SKM-1 treated with dmso at 0.1 percent for 144 hours (cell line): ENCODE results near the gene TESK2.

Source experiments
- DNase-seq: peaks from one replicate; lab custom pipeline; 2025; ENCODE audit not compliant: unreplicated experiment; lab: John Stamatoyannopoulos, UW

The TESK2 gene

DNA sequence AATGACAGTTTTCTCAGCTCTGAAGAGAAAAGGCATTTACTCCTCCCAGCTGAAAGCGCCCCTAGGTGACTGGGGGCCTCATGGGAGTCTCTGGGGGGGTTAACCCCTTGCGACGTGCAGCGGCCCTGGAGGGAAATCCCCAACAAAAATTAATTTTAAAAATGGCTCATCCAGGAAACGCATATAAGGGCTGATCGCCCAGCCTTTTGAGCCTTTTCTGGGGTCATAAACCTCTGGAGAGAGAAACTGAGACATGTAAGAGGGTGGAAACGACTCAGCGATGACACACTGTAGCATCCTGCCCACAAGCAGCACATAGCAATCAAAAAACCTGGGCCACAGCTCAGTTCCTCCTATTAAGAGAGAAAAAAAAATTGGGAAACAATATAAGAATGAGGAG lies 184.6 kb downstream of the TESK2 start:
- DNase-seq: no peak

DNA sequence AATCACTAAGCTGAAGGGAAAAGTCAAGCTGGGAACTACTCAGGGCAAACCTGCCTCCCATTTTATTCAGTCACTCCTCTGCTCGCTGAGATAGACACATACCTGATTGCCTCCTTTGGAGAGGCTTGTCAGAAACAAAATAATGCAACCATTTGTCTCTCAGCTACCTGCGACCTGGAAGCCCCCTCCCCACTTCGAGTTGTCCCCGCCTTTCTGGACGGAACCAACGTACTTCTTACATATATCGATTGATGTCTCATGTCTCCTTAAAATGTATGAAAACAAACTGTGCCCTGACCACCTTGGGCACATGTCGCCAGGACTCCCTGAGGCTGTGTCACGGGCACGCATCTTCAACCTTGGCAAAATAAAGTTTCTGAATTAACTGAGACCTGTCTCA lies 185.7 kb downstream of the TESK2 start:
- no peak for DNase-seq

DNA sequence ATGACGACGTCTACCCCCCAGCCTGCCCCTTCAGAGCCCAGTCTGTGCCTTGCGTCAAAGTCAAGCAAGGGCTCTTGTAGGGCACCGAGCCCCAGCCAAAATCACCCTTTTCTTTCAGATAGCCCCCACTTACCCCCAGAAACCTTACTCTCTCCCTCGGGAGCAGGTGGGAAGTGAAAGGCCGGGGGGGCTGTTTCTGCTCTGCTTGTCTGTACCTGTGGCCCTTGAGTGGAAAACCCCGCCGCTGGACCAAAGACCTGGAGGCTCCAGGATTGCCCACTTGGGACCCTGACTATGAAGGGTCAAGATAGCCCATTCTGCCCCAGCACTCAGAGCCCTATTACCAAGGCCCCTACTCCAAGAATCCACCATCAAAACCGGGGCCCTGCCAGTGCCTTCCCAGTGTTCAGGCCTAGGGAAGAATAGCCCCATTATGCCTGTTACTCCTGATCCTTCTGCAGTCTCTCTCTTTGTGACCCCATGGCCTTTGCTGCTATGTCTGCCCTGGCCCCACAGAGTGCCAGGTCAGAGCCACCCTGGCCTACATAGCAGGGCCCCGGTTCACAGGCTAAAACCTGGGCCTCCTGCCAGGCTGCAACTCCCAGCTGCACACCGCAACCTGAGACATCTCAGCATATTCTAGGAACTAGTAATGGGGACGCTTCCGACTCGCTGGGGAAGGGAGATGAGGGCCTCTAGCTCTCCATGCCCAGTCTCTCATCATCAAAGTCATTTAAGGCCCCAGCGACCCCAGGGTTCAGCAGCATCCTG lies 186.5 kb downstream of the TESK2 start:
- DNase-seq: no peak

- peak; percentile 93 for DNase-seq
Measured at GRCh38 chr1:45303520-45304310, 187.2 kb downstream of the TESK2 start.

DNA sequence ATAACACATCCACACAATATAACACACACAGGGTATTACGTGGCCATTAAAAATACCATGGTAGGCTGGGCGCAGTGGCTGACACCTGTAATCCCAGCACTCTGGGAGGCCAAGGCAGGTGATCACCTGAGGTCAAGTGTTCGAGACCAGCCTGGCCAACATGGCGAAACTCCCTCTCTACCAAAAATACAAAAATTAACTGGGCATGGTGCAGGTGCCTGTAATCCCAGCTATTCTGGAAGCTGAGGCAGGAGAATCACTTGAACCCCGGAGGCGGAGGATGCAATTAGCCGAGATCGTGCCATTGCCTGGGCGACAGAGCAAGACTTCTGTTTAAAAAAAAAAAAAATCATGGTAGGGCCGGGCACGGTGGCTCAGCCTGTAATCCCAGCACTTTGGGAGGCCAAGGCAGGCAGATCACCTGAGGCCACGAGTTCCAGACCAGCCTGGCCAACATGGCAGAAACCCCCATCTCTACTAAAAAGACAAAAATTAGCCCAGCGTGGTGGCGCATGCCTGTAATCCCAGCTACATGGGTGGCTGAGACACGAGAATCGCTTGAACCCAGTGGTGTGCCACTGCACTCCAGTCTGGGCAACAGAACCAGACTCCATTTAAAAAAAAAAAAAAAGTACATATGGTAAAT lies 188.3 kb downstream of the TESK2 start:
- no peak for DNase-seq

DNA sequence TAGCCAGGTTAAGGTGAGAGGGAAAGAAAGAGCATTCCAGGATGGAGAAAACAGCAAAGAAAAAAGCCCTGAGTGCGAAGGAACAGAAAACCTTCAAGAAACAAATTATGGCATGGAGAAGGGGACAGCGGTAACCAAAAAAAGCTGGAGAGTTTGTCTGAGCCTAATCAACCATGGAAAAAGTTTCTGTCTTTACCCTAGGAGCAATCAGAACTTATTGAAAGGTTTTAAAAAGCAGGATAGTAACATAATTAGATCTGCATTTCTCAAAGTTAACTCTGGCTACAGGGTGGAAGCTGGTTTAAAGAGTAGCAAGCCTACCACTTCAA lies 190.3 kb downstream of the TESK2 start:
- DNase-seq: no peak

DNA sequence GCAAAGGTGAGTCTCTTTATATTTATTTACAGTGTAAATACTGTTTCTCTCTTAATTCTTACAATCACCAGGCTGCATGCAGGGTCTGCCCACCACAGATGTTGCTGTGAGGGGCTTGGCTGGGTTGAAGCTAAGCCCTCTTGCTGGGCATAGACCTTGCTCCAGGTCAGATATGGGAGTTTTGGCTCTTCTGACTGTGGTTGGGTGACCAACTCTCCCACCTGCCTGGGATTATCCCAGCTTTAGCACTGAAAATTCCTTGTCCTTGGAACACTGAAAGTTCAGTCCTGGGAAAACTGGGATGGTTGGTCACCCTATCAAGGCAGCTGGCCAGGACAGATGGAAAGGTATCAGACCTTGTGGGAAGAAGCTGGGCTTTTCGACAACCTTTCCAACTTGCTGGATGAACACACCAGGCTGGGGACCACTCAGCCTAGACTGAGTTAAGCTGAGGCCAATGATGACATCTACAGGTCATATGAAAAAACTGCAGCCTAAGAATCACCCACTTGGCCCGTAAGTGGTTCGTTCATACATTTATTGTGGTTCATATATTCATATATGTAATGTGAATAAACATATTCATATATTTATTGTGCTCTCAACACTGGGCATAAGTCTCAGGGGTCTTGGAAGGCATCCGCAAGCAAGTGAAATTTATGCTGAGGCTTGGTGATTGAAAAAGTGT lies 190.8 kb downstream of the TESK2 start:
- peak; percentile 30 for DNase-seq

DNA sequence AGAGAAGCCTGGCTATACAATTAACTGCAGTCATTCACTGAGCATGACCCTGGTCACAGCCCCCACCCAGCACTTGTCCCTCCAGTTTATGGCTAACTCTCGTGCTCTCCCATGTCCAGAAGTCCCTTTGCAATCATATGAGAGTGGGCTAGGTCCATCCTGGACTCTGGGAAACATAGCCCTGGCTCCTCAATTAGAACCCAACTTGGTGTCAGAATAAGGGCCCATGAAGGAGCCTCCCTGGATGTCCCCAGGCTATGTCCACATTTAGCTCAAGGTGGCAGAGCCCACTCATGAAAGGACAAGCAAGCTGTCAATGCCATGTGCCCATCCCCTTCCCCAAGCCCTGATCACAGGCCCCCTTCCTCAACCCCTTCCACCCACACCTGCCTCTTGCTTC lies 191.7 kb downstream of the TESK2 start:
- DNase-seq: no peak

DNA sequence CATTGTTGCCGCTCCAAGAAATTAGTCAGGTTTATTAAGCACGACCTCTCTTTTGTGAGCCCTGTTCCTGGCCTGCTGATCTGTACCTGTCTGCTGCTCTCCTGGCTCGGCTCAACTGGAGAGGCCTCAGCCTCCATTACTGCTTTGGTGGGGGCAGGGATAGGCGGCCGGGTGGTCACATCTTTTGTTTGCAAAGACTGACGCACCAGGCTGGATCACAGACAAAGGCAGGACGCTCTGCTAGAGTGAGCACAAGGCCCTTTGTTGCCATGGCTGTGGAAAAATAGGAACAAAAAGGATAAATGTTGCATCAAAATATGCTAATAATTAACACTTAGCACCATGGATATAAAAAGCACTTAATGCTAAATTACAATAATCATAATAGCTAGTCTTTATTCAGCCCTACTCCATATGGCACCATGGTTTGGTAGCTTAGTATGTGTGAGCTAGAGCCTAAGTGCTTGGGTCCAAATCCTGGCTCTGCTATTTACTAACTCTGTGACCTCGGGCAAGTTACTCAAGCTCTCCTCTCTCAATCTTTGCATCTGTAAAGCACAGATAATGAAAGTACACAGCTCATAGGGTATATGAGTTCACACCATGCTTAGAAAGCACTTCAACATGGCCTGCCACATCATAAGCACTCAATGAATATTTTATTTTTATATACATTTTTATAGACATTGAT lies 193.2 kb downstream of the TESK2 start:
- no peak for DNase-seq
